Prostate gland (tissue), 2 donors: ENCODE data around the gene HLX. TPM values are rescaled to one million over a fixed set of nuclear protein-coding genes. Genes with fewer than 3 reads are reported as not detected.

Experiments used
- DNase-seq: peaks from one replicate; pipeline ENCODE4 v3.0.0-alpha.2; 2019; ENCODE audit warnings: low spot score
- H3K27ac ChIP-seq, 2 donors: fragments of 200-600 bp; sonication (generic); 2 replicates each; pipeline ENCODE4 v1.5.1; 2017 to 2019
- H3K27me3 ChIP-seq: fragments of 200-600 bp; sonication (generic); replicated peaks from 2 replicates; pipeline ENCODE4 v1.5.1; 2019; ENCODE audit not compliant: insufficient read depth
- H3K36me3 ChIP-seq, 2 donors: fragments of 200-600 bp; sonication (generic); 1 replicate in 1 of 2; 2 replicates in 1 of 2; pipeline versions ENCODE4 v1.5.1 to v1.8.1; 2017 to 2019
- H3K4me1 ChIP-seq: fragments of 200-600 bp; sonication (generic); replicated peaks from 2 replicates; pipeline ENCODE4 v1.5.1; 2019
- H3K4me3 ChIP-seq, 2 donors: fragments of 200-600 bp; sonication (generic); 2 replicates each; pipeline ENCODE4 v1.5.1; 2017 to 2019
- H3K9me3 ChIP-seq: fragments of 200-600 bp; sonication (generic); 2 replicates; pipeline ENCODE4 v1.5.1; 2017
- POLR2A ChIP-seq: fragments of 450-650 bp; IDR thresholded peaks from one replicate; pipeline ENCODE4 v1.6.1; 2016; ENCODE audit warnings: antibody characterized with exemption, mild to moderate bottlenecking
- POLR2AphosphoS5 ChIP-seq: sonication (generic); formaldehyde crosslinking; IDR thresholded peaks from one replicate; pipeline ENCODE4 v1.6.1; 2017; ENCODE audit warnings: antibody characterized with exemption
- WGBS: methylation state at CpG from one replicate; pipeline ENCODE4 v1.1.5; 2018; 5-methylcytosine and 5-hydroxymethylcytosine counted together
- intact Hi-C: fragments of 100-400 bp; cut with DNase I; formaldehyde crosslinking; loops from one replicate; pipeline ENCODE4 v1.14.2; 2022
- total RNA-seq, 2 donors: library from RNA; depleted of rRNA; stranded (reverse); fragments of >200 nt; gene quantifications; one replicate each; pipeline ENCODE4 v1.1.0, GENCODE V29; 2016
- TF ChIP-seq, protein P1 (sequence below), 4 experiments: fragments of 200-600 bp in 2 of 4; fragments of 450-650 bp in 2 of 4; sonication (generic) in 2 of 4; IDR thresholded peaks; 1 replicate in 3 of 4; 2 replicates in 1 of 4; pipeline ENCODE4 v1.5.1; 2016 to 2019; ENCODE audit warnings: antibody characterized with exemption in 4 of 4, mild to moderate bottlenecking in 2 of 4, moderate library complexity in 2 of 4

The HLX gene
- total RNA-seq, 2 donors from 2014 or later = 2.3 to 8.2 TPM

DNA sequence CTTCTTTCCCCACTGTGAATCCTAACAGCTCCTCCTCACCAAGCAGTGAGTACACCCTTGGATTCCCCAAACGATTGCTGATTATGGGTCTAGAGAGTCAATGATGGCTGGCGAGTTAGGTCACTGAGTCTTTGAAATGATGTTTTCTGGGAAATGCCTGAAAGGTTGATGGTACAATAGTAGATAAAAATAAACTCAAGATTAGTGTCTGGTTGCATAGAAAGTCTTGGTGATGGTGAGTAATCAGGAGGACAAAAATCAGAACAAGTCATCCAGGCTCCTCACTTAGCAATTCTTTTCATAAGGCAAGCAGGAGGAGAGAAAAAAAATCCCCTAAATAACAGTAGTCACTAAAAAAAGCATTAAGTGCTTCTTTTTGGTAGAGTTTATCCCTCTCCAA, 22.6 kb downstream of the HLX start:
- intact Hi-C loops = loop anchor here (10.0 kb wide), 1 partner anchor 533 kb away; no protein-coding TSS in a partner anchor
- H3K27me3 ChIP-seq = no peaks in the 10 kb centered on the region
- DNase-seq = no peak
- H3K36me3 ChIP-seq = no peaks in the 10 kb centered on the region
- 69% methylated on average over 2 of the region's 2 CpGs for WGBS
- H3K9me3 ChIP-seq = no peaks in the 10 kb centered on the region
- TF ChIP-seq POLR2A (no peak), POLR2AphosphoS5 (no peak)
- TF ChIP-seq, protein P1, sequence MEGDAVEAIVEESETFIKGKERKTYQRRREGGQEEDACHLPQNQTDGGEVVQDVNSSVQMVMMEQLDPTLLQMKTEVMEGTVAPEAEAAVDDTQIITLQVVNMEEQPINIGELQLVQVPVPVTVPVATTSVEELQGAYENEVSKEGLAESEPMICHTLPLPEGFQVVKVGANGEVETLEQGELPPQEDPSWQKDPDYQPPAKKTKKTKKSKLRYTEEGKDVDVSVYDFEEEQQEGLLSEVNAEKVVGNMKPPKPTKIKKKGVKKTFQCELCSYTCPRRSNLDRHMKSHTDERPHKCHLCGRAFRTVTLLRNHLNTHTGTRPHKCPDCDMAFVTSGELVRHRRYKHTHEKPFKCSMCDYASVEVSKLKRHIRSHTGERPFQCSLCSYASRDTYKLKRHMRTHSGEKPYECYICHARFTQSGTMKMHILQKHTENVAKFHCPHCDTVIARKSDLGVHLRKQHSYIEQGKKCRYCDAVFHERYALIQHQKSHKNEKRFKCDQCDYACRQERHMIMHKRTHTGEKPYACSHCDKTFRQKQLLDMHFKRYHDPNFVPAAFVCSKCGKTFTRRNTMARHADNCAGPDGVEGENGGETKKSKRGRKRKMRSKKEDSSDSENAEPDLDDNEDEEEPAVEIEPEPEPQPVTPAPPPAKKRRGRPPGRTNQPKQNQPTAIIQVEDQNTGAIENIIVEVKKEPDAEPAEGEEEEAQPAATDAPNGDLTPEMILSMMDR (IDR thresholded peaks at IDR 0.05) = no peak
- H3K4me1 ChIP-seq = no peaks in the 10 kb centered on the region
- H3K27ac ChIP-seq = no peak overlapping the region
- H3K4me3 ChIP-seq = no peak overlapping the region

DNA sequence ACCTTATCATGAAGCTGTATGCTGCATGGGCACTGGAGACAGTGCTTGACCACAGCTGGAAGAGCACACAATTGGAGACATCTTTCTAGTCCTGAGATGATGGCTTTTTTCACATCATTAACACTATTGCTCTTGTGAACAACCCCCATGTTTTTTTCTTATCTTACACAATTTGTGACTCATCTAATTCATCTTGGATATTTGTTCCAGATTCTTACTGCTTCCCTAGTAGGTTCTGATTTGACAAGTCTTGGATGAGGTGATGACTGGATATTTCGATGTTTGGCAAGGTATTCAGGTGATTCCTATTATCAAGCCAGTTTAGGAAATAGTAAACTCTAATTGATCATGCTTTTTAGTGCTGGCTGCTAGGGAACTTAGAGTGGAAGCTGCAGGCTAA, 23.7 kb downstream of the HLX start:
- no peak for DNase-seq
- Histone ChIP-seq H3K9me3 (no peaks in the 10 kb centered on the region), H3K27me3 (no peaks in the 10 kb centered on the region), H3K36me3 (no peaks in the 10 kb centered on the region), H3K27ac (no peak overlapping the region), H3K4me1 (no peaks in the 10 kb centered on the region), H3K4me3 (no peak overlapping the region)
- 81% methylated on average over 1 of the region's 1 CpG for WGBS
- TF ChIP-seq POLR2AphosphoS5 (no peak), POLR2A (no peak)
- TF ChIP-seq, protein P1 (IDR thresholded peaks at IDR 0.05) = no peak
- intact Hi-C loops = loop anchor here (10.0 kb wide), 1 partner anchor 532 kb away; no protein-coding TSS in a partner anchor

DNA sequence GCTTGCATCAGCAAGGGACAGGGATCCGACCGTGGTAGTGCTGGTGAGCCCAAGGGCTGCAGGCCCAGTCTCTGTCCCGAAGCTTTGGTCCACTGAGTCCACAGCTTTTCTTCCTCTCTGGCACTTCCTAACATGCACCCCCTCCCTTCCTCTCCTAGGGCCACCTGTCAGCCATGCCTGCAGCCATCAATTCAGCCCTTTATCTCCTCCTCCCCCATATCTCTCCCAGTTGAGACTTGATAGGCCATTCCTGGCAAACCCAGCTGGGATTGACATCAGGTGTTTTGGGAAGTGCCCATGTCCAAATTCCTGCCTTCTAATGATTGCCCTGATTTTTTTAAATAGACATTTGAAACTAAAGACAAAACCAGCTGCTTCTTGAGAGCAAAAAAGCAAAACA, 25.6 kb downstream of the HLX start:
- intact Hi-C loops = loop anchor here (10.0 kb wide), 1 partner anchor 530 kb away; no protein-coding TSS in a partner anchor
- H3K9me3 ChIP-seq = no peaks in the 10 kb centered on the region
- H3K36me3 ChIP-seq = no peaks in the 10 kb centered on the region
- WGBS = 69% methylated on average over 3 of the region's 3 CpGs
- DNase-seq = no peak
- H3K4me1 ChIP-seq = no peaks in the 10 kb centered on the region
- no peak overlapping the region for H3K27ac ChIP-seq
- no peak overlapping the region for H3K4me3 ChIP-seq
- no peaks in the 10 kb centered on the region for H3K27me3 ChIP-seq
- no peak for TF ChIP-seq POLR2A
- no peak for TF ChIP-seq POLR2AphosphoS5
- TF ChIP-seq, protein P1 (IDR thresholded peaks at IDR 0.05) = no peak

DNA sequence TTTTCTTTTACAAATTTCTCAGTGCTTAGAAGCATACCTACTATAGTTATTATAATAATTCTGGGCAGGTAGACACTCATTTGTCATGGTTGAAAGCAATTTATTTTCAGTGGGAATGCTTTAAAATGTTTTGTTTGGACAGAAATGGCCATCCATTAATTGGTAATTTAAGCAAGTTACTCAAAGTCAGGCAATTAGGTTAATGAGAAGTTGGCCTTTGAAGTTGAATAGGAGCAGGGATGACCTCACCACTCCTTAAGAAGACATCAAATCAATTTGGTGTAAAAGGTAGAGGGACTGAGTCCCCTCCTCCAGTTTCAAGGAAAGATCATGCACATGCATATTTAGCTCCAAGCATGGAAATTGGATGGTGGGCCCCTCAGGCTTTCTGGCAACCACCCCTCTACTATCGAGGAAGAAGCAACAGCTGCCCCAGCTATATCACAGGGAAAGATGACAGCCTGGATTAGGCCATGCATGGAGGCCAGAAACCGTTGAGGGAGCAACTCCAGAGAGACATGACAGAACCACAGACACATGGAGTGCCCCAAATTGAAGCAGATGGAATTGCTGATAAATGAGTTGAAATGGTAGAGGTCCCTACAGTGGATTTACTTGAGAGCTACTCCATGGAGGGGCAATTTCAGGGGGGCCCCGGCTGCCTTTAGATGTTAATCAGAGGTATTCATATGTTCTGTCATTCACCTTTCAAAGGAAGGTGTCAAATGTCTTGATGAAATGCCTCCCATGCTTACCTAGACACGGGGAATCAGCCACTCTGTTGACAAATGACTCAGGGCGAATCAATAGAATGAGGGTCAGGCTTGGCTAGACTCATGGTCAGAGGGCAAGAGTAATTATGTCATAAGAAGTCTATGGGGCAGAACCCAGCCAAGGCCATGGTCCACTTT, 26.7 kb downstream of the HLX start:
- Histone ChIP-seq H3K27ac (no peak overlapping the region), H3K9me3 (no peaks in the 10 kb centered on the region), H3K27me3 (no peaks in the 10 kb centered on the region), H3K36me3 (no peaks in the 10 kb centered on the region), H3K4me1 (no peaks in the 10 kb centered on the region), H3K4me3 (no peak overlapping the region)
- 53% methylated on average over 5 of the region's 5 CpGs for WGBS
- intact Hi-C loops = loop anchor here (10.0 kb wide), 1 partner anchor 529 kb away; no protein-coding TSS in a partner anchor
- TF ChIP-seq POLR2A (no peak), POLR2AphosphoS5 (no peak)
- TF ChIP-seq, protein P1 (IDR thresholded peaks at IDR 0.05) = no peak
- DNase-seq = no peak
